Testis (tissue), 3 donors: Measurements from ENCODE around the gene SLC9C1. TPM values are rescaled to one million over a fixed set of nuclear protein-coding genes. Genes with fewer than 3 reads are reported as not detected.

Source experiments
- DNase-seq: peaks from one replicate; pipeline ENCODE4 v3.0.0-alpha.2; 2019
- H3K27ac ChIP-seq, 2 donors: fragments of 200-600 bp; sonication (generic); one replicate each; pipeline ENCODE4 v1.5.1; 2019
- H3K27me3 ChIP-seq: fragments of 200-600 bp; sonication (generic); one replicate; pipeline ENCODE4 v1.5.1; 2019
- H3K36me3 ChIP-seq: fragments of 200-600 bp; sonication (generic); one replicate; pipeline ENCODE4 v1.5.1; 2017; ENCODE audit warnings: low read depth; ENCODE audit errors: missing control alignments
- H3K4me1 ChIP-seq: fragments of 200-600 bp; sonication (generic); one replicate; pipeline ENCODE4 v1.5.1; 2019
- H3K4me3 ChIP-seq, 2 donors: fragments of 200-600 bp; sonication (generic); one replicate each; pipeline ENCODE4 v1.5.1; 2017 to 2019
- H3K9me3 ChIP-seq: fragments of 200-600 bp; sonication (generic); one replicate; pipeline ENCODE4 v1.5.1; 2017
- POLR2A ChIP-seq: fragments of 450-650 bp; IDR thresholded peaks from one replicate; pipeline ENCODE4 v1.6.1; 2017; ENCODE audit warnings: antibody characterized with exemption, mild to moderate bottlenecking, moderate library complexity
- WGBS, 2 donors: methylation state at CpG; one replicate each; pipeline ENCODE4 v1.1.5; 2018; 5-methylcytosine and 5-hydroxymethylcytosine counted together
- intact Hi-C: fragments of 100-400 bp; cut with DNase I; formaldehyde crosslinking; loops from one replicate; pipeline ENCODE4 v1.15.1; 2023; ENCODE audit warnings: low total_unique reads
- polyA plus RNA-seq: library from polyadenylated mRNA; stranded (reverse); fragments of 350-450 nt; fragmentation: Illumina TruSeq; extraction: RNeasy Lipid Tissue Mini Kit (QIAGEN cat#74804); gene quantifications from one replicate; pipeline ENCODE4 v1.2.3, GENCODE V29; 2014; ENCODE audit warnings: low read depth, low replicate concordance; ENCODE audit not compliant: insufficient read depth
- total RNA-seq, 2 donors: library from RNA; depleted of rRNA; stranded (reverse); fragments of >200 nt; gene quantifications; one replicate each; pipeline ENCODE4 v1.2.3, GENCODE V29; 2016
- TF ChIP-seq, protein P1 (sequence below), 3 experiments: fragments of 450-650 bp in 2 of 3; fragments of 200-600 bp in 1 of 3; sonication (generic) in 1 of 3; IDR thresholded peaks; one replicate each; pipeline ENCODE4 v1.5.1; 2016 to 2019; ENCODE audit warnings: antibody characterized with exemption in 3 of 3, mild to moderate bottlenecking in 2 of 3, moderate library complexity in 1 of 3

Gene SLC9C1
- total and polyA plus RNA-seq, 3 donors from 2014 or later = 3.0 to 20.0 (median 9.8) TPM

DNA sequence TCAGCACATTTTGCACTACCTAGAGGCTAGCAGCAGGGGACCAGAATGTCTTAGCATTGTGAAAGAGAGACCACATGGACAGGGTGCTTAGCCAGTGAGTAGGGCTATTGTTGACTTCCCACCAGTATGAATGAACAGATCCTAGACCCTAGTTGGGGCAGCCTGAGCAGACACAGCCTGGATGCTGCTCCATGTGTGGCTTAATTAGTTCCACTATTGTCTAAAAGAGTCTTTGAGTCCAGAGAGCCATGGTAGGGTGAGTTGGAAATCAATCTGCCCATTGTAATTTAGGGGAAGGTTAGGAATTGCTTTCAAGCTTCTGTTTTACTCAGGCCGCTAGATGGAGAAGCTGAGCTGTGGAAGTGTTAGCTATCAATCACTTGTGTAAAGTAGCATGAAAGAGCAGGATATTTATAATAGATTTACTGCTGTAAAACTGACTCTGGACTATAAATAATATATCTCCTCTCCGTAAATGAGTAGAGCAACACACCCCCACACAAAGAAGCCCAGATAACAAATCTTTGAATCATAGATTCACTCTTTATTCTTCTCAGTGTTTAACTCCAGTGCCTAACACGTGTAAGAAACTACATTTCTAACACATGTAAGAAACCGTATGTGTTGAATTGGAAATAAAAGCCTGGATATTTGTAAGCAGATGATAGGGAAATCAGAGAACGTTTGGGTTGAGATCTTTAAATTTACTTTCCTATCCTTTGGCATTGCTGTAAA, 156.9 kb downstream of the SLC9C1 start:
- peak; percentile 61 for DNase-seq
- no peak overlapping the region for H3K27ac ChIP-seq
- intact Hi-C loops = no loop called here

DNA sequence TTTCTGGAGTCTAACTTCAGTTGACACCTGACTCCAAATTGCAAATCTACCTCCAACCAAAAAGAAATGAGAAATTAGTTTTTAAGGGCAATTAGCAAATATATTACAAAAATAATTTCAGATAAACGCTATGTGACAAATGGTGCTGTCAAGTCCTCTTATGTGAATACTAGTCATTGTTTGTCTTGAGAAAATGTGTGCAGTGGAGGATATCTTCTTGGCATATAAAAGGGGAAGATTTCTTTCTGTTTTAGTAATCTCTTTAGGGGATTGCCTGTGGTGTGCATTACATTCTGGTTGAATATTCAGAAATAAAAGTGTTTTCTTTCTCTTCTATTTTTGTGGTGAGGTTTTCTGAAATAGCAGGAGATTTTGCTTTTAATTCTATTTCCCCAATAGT, 158.0 kb downstream of the SLC9C1 start:
- intact Hi-C loops = no loop called here
- Histone ChIP-seq H3K4me3 (no peak overlapping the region), H3K9me3 (no peaks in the 10 kb centered on the region), H3K27me3 (no peaks in the 10 kb centered on the region), H3K4me1 (peaks cover 3% of the 10 kb centered on the region), H3K36me3 (no peaks in the 10 kb centered on the region), H3K27ac (no peak overlapping the region)
- DNase-seq = no peak
- TF ChIP-seq POLR2A = no peak
- TF ChIP-seq, protein P1, sequence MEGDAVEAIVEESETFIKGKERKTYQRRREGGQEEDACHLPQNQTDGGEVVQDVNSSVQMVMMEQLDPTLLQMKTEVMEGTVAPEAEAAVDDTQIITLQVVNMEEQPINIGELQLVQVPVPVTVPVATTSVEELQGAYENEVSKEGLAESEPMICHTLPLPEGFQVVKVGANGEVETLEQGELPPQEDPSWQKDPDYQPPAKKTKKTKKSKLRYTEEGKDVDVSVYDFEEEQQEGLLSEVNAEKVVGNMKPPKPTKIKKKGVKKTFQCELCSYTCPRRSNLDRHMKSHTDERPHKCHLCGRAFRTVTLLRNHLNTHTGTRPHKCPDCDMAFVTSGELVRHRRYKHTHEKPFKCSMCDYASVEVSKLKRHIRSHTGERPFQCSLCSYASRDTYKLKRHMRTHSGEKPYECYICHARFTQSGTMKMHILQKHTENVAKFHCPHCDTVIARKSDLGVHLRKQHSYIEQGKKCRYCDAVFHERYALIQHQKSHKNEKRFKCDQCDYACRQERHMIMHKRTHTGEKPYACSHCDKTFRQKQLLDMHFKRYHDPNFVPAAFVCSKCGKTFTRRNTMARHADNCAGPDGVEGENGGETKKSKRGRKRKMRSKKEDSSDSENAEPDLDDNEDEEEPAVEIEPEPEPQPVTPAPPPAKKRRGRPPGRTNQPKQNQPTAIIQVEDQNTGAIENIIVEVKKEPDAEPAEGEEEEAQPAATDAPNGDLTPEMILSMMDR (IDR thresholded peaks at IDR 0.05) = no peak
- WGBS, 2 donors = 71 to 76% methylated on average over 1 of the region's 1 CpG

More for the DNA sequence above, 156.9 kb downstream of the SLC9C1 start:
- 49 to 55% methylated on average over 5 of the region's 5 CpGs for WGBS, 2 donors
- no peaks in the 10 kb centered on the region for H3K27me3 ChIP-seq
- peaks cover 3% of the 10 kb centered on the region for H3K4me1 ChIP-seq
- H3K4me3 ChIP-seq = no peak overlapping the region
- TF ChIP-seq, protein P1 (IDR thresholded peaks at IDR 0.05) = peak in 2 of 3 experiments; percentile 8 to 22
- no peak for TF ChIP-seq POLR2A
- no peaks in the 10 kb centered on the region for H3K9me3 ChIP-seq
- H3K36me3 ChIP-seq = no peaks in the 10 kb centered on the region

DNA sequence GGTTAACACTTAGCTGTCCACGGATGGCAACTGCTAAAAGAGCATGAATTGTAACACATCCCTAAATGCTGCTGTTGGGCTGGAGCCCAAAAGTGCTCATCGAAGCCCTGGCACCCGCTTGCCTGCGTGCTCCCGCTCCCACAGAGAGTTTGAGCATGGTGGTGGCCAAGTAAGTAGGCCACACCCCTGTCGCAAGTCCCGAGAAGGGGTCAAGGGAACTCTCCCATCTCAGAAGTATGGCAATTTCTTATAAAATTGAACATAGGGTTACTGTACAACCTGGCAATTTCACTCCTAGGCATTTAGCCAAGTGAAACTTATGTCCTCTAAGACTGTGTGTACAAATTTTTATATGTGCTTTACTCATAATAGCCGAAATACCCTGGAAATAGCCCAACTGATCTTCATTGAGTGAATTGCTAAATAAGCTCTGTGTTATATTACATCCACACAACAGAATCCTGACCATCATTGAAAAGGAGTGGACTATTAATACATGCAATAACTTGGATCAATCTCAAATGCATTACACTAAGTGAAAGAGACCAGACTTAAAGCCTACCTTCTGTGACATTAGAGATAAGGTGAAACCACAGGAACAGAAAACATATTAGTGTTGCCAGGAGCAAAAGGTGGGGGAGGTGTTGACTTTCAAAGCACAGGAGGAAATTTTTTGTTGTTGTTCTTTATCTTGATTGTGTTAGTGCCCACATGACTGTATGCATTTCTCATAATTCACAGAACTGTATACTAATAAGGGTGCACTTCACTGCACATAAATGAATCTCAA, 159.5 kb downstream of the SLC9C1 start:
- H3K27ac ChIP-seq = no peak overlapping the region
- H3K27me3 ChIP-seq = no peaks in the 10 kb centered on the region
- H3K36me3 ChIP-seq = no peaks in the 10 kb centered on the region
- peaks cover 3% of the 10 kb centered on the region for H3K4me1 ChIP-seq
- no peak overlapping the region for H3K4me3 ChIP-seq
- 72 to 74% methylated on average over 8 of the region's 8 CpGs for WGBS, 2 donors
- no peak for DNase-seq
- TF ChIP-seq POLR2A = no peak
- TF ChIP-seq, protein P1 (IDR thresholded peaks at IDR 0.05) = no peak
- intact Hi-C loops = no loop called here
- H3K9me3 ChIP-seq = no peaks in the 10 kb centered on the region

GRCh38 chr3:112133626-112134334, 160.2 kb downstream of the SLC9C1 start:
- Histone ChIP-seq H3K4me3 (no peak overlapping the region), H3K36me3 (no peaks in the 10 kb centered on the region), H3K27me3 (no peaks in the 10 kb centered on the region), H3K9me3 (no peaks in the 10 kb centered on the region), H3K27ac (no peak overlapping the region), H3K4me1 (peaks cover 3% of the 10 kb centered on the region)
- DNase-seq = no peak
- 74 to 79% methylated on average over 5 of the region's 5 CpGs for WGBS, 2 donors
- no peak for TF ChIP-seq POLR2A
- TF ChIP-seq, protein P1 (IDR thresholded peaks at IDR 0.05) = no peak
- intact Hi-C loops = no loop called here
